SH-SY5Y (cell line): ENCODE measurements around the gene CDH7.

Source experiments
- GATA2 ChIP-seq: IDR thresholded peaks from 2 replicates; pipeline ENCODE4 v1.6.1; 2011; ENCODE audit warnings: mild to moderate bottlenecking, low read depth, low read length
- GATA3 ChIP-seq: IDR thresholded peaks from 2 replicates; pipeline ENCODE4 v1.6.1; 2011; ENCODE audit warnings: low read depth, mild to moderate bottlenecking, low read length, moderate library complexity

- no peak for TF ChIP-seq GATA3
- TF ChIP-seq GATA2: no peak
These were observed 60.5 kb downstream of the CDH7 start for GRCh38 chr18:65811307-65811706.
